A549 (cell line): ENCODE data around the gene DLGAP1. TPM values are rescaled to one million over a fixed set of nuclear protein-coding genes. Genes with fewer than 3 reads are reported as not detected.

Source experiments
- ATAC-seq, 2 experiments: fragments of 200-7000 bp in 1 of 2; fragments of >200 bp in 1 of 2; cut with Nextera tagmentation in 1 of 2; cut with Tn5 transposase in 1 of 2; 3 replicates each; pipeline versions ENCODE4 v1.8.0 to v1.9.1; 2018 to 2020; ENCODE audit warnings: mild to moderate bottlenecking in 1 of 2, moderate library complexity in 1 of 2
- CTCF ChIA-PET: fragments of 300-600 bp; sonication (Branson Sonifier 250); formaldehyde crosslinking; extraction: SDS; loops from one replicate; lab custom pipeline; 2021; ENCODE audit warnings: antibody characterized with exemption, inconsistent platforms; lab: Yijun Ruan, JAX
- POLR2A ChIA-PET: fragments of 350-600 bp; formaldehyde crosslinking; extraction: SDS; loops from one replicate; lab custom pipeline; 2021; ENCODE audit warnings: antibody characterized with exemption, inconsistent platforms; lab: Yijun Ruan, JAX
- DNase-seq, 2 experiments: peaks; one replicate each; pipeline versions ENCODE4 v3.0.0 to v3.0.0-alpha.2; 2011 to 2016; ENCODE audit warnings: low read depth in 1 of 2, low spot score in 1 of 2
- FAIRE-seq: peaks from 2 replicates; lab custom pipeline; 2011; peaks lifted over from hg19 to GRCh38; lab: Jason Lieb, UNC
- H3K27ac ChIP-seq, 2 experiments: fragments of >200 bp; sonication (Bioruptor Twin); formaldehyde crosslinking; 3 replicates each; pipeline ENCODE4 v1.5.1; 2016 to 2017
- H3K4me1 ChIP-seq: fragments of >200 bp; sonication (Bioruptor Twin); formaldehyde crosslinking; 3 replicates; pipeline ENCODE4 v1.6.1; 2016
- H3K4me2 ChIP-seq: fragments of >200 bp; sonication (Bioruptor Twin); formaldehyde crosslinking; 3 replicates; pipeline ENCODE4 v1.6.1; 2016
- H3K4me3 ChIP-seq: fragments of >200 bp; sonication (Bioruptor Twin); formaldehyde crosslinking; 3 replicates; pipeline ENCODE4 v1.5.1; 2016
- H3K9me3 ChIP-seq: fragments of >200 bp; sonication (Bioruptor Twin); formaldehyde crosslinking; 3 replicates; pipeline ENCODE4 v1.6.1; 2016
- CBX8 ChIP-seq: fragments of 200-600 bp; sonication (generic); IDR thresholded peaks from 2 replicates; pipeline ENCODE4 v1.6.1; 2016
- CEBPB ChIP-seq, 2 experiments: fragments of >200 bp in 1 of 2; sonication (Bioruptor Twin) in 1 of 2; formaldehyde crosslinking in 1 of 2; IDR thresholded peaks; 2 replicates each; pipeline ENCODE4 v1.6.1; 2012 to 2016
- CHD2 ChIP-seq: fragments of 150-350 bp; IDR thresholded peaks from 2 replicates; pipeline ENCODE4 v1.6.1; 2014; ENCODE audit warnings: low read length; ENCODE audit not compliant: partially characterized antibody
- CHD4 ChIP-seq: fragments of 200-600 bp; sonication (generic); IDR thresholded peaks from 2 replicates; pipeline ENCODE4 v1.6.1; 2016; ENCODE audit warnings: antibody characterized with exemption, mild to moderate bottlenecking, borderline replicate concordance
- CTCF ChIP-seq: fragments of >200 bp; sonication (Bioruptor Twin); formaldehyde crosslinking; IDR thresholded peaks from 3 replicates; pipeline ENCODE4 v1.5.1; 2016
- EHMT2 ChIP-seq: fragments of 200-600 bp; sonication (generic); IDR thresholded peaks from 2 replicates; pipeline ENCODE4 v1.6.1; 2016; ENCODE audit warnings: antibody characterized with exemption, low read depth, mild to moderate bottlenecking, moderate library complexity
- EP300 ChIP-seq, 2 experiments: fragments of >200 bp; sonication (Bioruptor Twin); formaldehyde crosslinking; IDR thresholded peaks; 2 replicates in 1 of 2; 3 replicates in 1 of 2; pipeline ENCODE4 v1.6.1; 2016 to 2017
- FOSB ChIP-seq: fragments of 250-450 bp; sonication (Bioruptor Pico); IDR thresholded peaks from 2 replicates; pipeline ENCODE4 v1.5.0; 2020; ENCODE audit warnings: mild to moderate bottlenecking, moderate library complexity
- FOSL2 ChIP-seq, 2 experiments: fragments of 450-650 bp in 1 of 2; fragments of >200 bp in 1 of 2; sonication (Bioruptor Twin) in 1 of 2; formaldehyde crosslinking; IDR thresholded peaks; 2 replicates each; pipeline versions ENCODE4 v1.5.0 to v1.6.1; 2016 to 2020; ENCODE audit warnings: mild to moderate bottlenecking in 1 of 2, moderate library complexity in 1 of 2
- HOXA7 ChIP-seq: fragments of 250-450 bp; sonication (Bioruptor Pico); IDR thresholded peaks from 2 replicates; pipeline ENCODE4 v1.5.0; 2020; ENCODE audit warnings: mild to moderate bottlenecking, moderate library complexity
- HOXB13 ChIP-seq: fragments of 250-450 bp; sonication (Bioruptor Pico); IDR thresholded peaks from 2 replicates; pipeline ENCODE4 v1.5.0; 2020; ENCODE audit warnings: low read depth, mild to moderate bottlenecking, moderate library complexity
- HOXB5 ChIP-seq: fragments of 250-450 bp; sonication (Bioruptor Pico); IDR thresholded peaks from 2 replicates; pipeline ENCODE4 v1.5.0; 2020; ENCODE audit warnings: mild to moderate bottlenecking, moderate library complexity
- JUN ChIP-seq, 2 experiments: fragments of >200 bp; sonication (Bioruptor Twin); formaldehyde crosslinking; IDR thresholded peaks; 2 replicates in 1 of 2; 3 replicates in 1 of 2; pipeline ENCODE4 v1.6.1; 2016 to 2017
- JUNB ChIP-seq: fragments of >200 bp; sonication (Bioruptor Twin); formaldehyde crosslinking; IDR thresholded peaks from 2 replicates; pipeline ENCODE4 v1.6.1; 2016
- KDM1A ChIP-seq: fragments of 200-600 bp; sonication (generic); IDR thresholded peaks from 2 replicates; pipeline ENCODE4 v1.6.1; 2016; ENCODE audit warnings: low read depth, mild to moderate bottlenecking
- KDM5A ChIP-seq: fragments of 200-600 bp; sonication (generic); IDR thresholded peaks from 2 replicates; pipeline ENCODE4 v1.6.1; 2016; ENCODE audit warnings: antibody characterized with exemption, mild to moderate bottlenecking
- MAFK ChIP-seq: fragments of 450-650 bp; IDR thresholded peaks from 2 replicates; pipeline ENCODE4 v1.6.1; 2014; ENCODE audit not compliant: partially characterized antibody
- MAX ChIP-seq: IDR thresholded peaks from 2 replicates; pipeline ENCODE4 v1.6.1; 2012
- MYC ChIP-seq: IDR thresholded peaks from 2 replicates; pipeline ENCODE4 v1.6.1; 2012; ENCODE audit warnings: mild to moderate bottlenecking, inconsistent platforms, low read length, improper control_type of control experiment, borderline replicate concordance
- NPAS2 ChIP-seq: fragments of 250-450 bp; sonication (Bioruptor Pico); IDR thresholded peaks from 2 replicates; pipeline ENCODE4 v1.8.0; 2022; ENCODE audit warnings: mild to moderate bottlenecking, moderate library complexity, borderline replicate concordance
- PHF8 ChIP-seq: fragments of 200-600 bp; sonication (generic); IDR thresholded peaks from 2 replicates; pipeline ENCODE4 v1.6.1; 2016; ENCODE audit warnings: low read depth, mild to moderate bottlenecking, antibody characterized with exemption, moderate library complexity, borderline replicate concordance
- RARB ChIP-seq: fragments of 250-450 bp; sonication (Bioruptor Pico); IDR thresholded peaks from 2 replicates; pipeline ENCODE4 v1.8.0; 2021; ENCODE audit warnings: mild to moderate bottlenecking, moderate library complexity
- RFX5 ChIP-seq: fragments of 450-650 bp; IDR thresholded peaks from 2 replicates; pipeline ENCODE4 v1.7.1; 2014; ENCODE audit warnings: antibody characterized with exemption, mild to moderate bottlenecking, moderate library complexity
- SREBF2 ChIP-seq: fragments of 450-650 bp; IDR thresholded peaks from 2 replicates; pipeline ENCODE4 v1.6.1; 2014; ENCODE audit warnings: mild to moderate bottlenecking, moderate library complexity
- TFCP2L1 ChIP-seq: fragments of 250-450 bp; sonication (Bioruptor Pico); IDR thresholded peaks from 2 replicates; pipeline ENCODE4 v1.5.0; 2021; ENCODE audit warnings: mild to moderate bottlenecking
- ZNF302 ChIP-seq: fragments of 250-450 bp; sonication (Bioruptor Pico); IDR thresholded peaks from 2 replicates; pipeline ENCODE4 v1.9.0; 2021; ENCODE audit warnings: inconsistent platforms, mild to moderate bottlenecking, moderate library complexity
- WGBS: methylation state at CpG from one replicate; pipeline ENCODE4 v1.1.6; 2017; ENCODE audit errors: missing lambda C conversion rate; 5-methylcytosine and 5-hydroxymethylcytosine counted together
- polyA plus RNA-seq, 4 experiments: library from polyadenylated mRNA; depleted of rRNA in 3 of 4; stranded (reverse); fragments of >200 nt; fragmentation: RNase III in 1 of 4; extraction: RNeasy Plus Mini Kit Qiagen cat#74134 plus additional on column Dnase treatment in 1 of 4; gene quantifications; 2 replicates in 3 of 4; 3 replicates in 1 of 4; pipeline ENCODE4 v1.2.3, GENCODE V29; 2011 to 2017
- TF ChIP-seq, protein P1 (sequence below): fragments of 250-450 bp; sonication (Bioruptor Pico); IDR thresholded peaks from 2 replicates; pipeline ENCODE4 v1.5.0; 2021; ENCODE audit warnings: mild to moderate bottlenecking, moderate library complexity, borderline replicate concordance
- TF ChIP-seq, protein P2 (sequence below): IDR thresholded peaks from 2 replicates; pipeline ENCODE4 v1.6.1; 2012; ENCODE audit warnings: low read depth, borderline replicate concordance
- TF ChIP-seq, protein P3 (sequence below): fragments of >200 bp; sonication (Bioruptor Twin); formaldehyde crosslinking; IDR thresholded peaks from 3 replicates; pipeline ENCODE4 v1.6.1; 2016
- TF ChIP-seq, protein P4 (sequence below): fragments of 450-650 bp; IDR thresholded peaks from 2 replicates; pipeline ENCODE4 v1.6.1; 2014; ENCODE audit warnings: antibody characterized with exemption
- TF ChIP-seq, protein P5 (sequence below): IDR thresholded peaks from 2 replicates; pipeline ENCODE4 v1.6.1; 2012

Gene DLGAP1
- polyA plus RNA-seq, 2 of the 4 experiments (the other 2 are of a cell fraction): 0.04 to 0.12 TPM

GRCh38 chr18:3595369-3596273, 859.5 kb downstream of the DLGAP1 start:
- peak; percentile 25 to 34; a peak in 4 of 6 replicates for ATAC-seq
- CTCF ChIA-PET: interaction anchor here (0.6 to 13.2 kb wide), 23 partner anchors 8 to 404 kb away, joined by 3 to 136 read pairs (median 4); partner anchors contain the start of gene MYL12A
- peak in 1 of 2 experiments; percentile 83 for DNase-seq
- 1% methylated on average over 7 of the region's 7 CpGs for WGBS
- POLR2A ChIA-PET: interaction anchor here (0.6 to 5.8 kb wide), 11 partner anchors 7 to 227 kb away, joined by 3 to 146 read pairs (median 41); partner anchors contain the start of gene TGIF1
- Histone ChIP-seq H3K4me1 (peaks cover 72% of the 10 kb centered on the region), H3K27ac (peak overlapping the region; percentile 98 to 100), H3K4me2 (peak overlapping the region; percentile 95), H3K4me3 (peak overlapping the region; percentile 48), H3K9me3 (no peaks in the 10 kb centered on the region)
- no peak for FAIRE-seq
- peak; percentile 55; the same call in 1 of the 2 replicates for TF ChIP-seq JUNB
- 0 out of 2 replicates have a peak, but pooled peaks have one; percentile 31 for TF ChIP-seq HOXA7 (CRISPR knock-in tag)
- no peak for TF ChIP-seq SREBF2
- TF ChIP-seq CEBPB (IDR thresholded peaks at IDR 0.05): 0 out of 4 replicates have a peak, but pooled peaks of 1 of the 2 experiments have one; percentile 6
- no peak for TF ChIP-seq CHD2
- no peak for TF ChIP-seq RFX5
- TF ChIP-seq TFCP2L1 (CRISPR knock-in tag): peak; percentile 81; the same call in 1 of the 2 replicates
- TF ChIP-seq FOSL2 (IDR thresholded peaks at IDR 0.05): no peak
- peak; percentile 85 for TF ChIP-seq FOSL2 (CRISPR knock-in tag; IDR thresholded peaks at IDR 0.05)
- no peak for TF ChIP-seq HOXB5 (CRISPR knock-in tag)
- TF ChIP-seq MAFK: peak; percentile 64
- TF ChIP-seq CTCF: no peak
- no peak for TF ChIP-seq MYC
- no peak for TF ChIP-seq KDM1A
- TF ChIP-seq, protein P1, sequence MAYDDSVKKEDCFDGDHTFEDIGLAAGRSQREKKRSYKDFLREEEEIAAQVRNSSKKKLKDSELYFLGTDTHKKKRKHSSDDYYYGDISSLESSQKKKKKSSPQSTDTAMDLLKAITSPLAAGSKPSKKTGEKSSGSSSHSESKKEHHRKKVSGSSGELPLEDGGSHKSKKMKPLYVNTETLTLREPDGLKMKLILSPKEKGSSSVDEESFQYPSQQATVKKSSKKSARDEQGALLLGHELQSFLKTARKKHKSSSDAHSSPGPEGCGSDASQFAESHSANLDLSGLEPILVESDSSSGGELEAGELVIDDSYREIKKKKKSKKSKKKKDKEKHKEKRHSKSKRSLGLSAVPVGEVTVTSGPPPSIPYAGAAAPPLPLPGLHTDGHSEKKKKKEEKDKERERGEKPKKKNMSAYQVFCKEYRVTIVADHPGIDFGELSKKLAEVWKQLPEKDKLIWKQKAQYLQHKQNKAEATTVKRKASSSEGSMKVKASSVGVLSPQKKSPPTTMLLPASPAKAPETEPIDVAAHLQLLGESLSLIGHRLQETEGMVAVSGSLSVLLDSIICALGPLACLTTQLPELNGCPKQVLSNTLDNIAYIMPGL (CRISPR knock-in tag): 0 out of 2 replicates have a peak, but pooled peaks have one; percentile 42
- TF ChIP-seq JUN (IDR thresholded peaks at IDR 0.05): peak in 1 of 2 experiments; percentile 60; a peak in 2 of 5 replicates
- TF ChIP-seq, protein P2, sequence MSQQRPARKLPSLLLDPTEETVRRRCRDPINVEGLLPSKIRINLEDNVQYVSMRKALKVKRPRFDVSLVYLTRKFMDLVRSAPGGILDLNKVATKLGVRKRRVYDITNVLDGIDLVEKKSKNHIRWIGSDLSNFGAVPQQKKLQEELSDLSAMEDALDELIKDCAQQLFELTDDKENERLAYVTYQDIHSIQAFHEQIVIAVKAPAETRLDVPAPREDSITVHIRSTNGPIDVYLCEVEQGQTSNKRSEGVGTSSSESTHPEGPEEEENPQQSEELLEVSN: no peak
- peak; percentile 79; the same call in 1 of the 2 replicates for TF ChIP-seq HOXB13 (CRISPR knock-in tag)
- no peak for TF ChIP-seq CHD4
- no peak for TF ChIP-seq KDM5A
- no peak for TF ChIP-seq PHF8
- peak; percentile 42; the same call in 1 of the 2 replicates for TF ChIP-seq MAX
- TF ChIP-seq, protein P3, sequence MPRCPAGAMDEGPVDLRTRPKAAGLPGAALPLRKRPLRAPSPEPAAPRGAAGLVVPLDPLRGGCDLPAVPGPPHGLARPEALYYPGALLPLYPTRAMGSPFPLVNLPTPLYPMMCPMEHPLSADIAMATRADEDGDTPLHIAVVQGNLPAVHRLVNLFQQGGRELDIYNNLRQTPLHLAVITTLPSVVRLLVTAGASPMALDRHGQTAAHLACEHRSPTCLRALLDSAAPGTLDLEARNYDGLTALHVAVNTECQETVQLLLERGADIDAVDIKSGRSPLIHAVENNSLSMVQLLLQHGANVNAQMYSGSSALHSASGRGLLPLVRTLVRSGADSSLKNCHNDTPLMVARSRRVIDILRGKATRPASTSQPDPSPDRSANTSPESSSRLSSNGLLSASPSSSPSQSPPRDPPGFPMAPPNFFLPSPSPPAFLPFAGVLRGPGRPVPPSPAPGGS: no peak
- TF ChIP-seq, protein P4, sequence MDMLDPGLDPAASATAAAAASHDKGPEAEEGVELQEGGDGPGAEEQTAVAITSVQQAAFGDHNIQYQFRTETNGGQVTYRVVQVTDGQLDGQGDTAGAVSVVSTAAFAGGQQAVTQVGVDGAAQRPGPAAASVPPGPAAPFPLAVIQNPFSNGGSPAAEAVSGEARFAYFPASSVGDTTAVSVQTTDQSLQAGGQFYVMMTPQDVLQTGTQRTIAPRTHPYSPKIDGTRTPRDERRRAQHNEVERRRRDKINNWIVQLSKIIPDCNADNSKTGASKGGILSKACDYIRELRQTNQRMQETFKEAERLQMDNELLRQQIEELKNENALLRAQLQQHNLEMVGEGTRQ: no peak
- TF ChIP-seq, protein P5, sequence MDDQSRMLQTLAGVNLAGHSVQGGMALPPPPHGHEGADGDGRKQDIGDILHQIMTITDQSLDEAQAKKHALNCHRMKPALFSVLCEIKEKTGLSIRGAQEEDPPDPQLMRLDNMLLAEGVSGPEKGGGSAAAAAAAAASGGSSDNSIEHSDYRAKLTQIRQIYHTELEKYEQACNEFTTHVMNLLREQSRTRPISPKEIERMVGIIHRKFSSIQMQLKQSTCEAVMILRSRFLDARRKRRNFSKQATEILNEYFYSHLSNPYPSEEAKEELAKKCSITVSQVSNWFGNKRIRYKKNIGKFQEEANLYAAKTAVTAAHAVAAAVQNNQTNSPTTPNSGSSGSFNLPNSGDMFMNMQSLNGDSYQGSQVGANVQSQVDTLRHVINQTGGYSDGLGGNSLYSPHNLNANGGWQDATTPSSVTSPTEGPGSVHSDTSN: no peak
- peak; percentile 79 for TF ChIP-seq FOSB
- no peak for TF ChIP-seq EHMT2
- TF ChIP-seq CBX8: no peak
- TF ChIP-seq ZNF302 (CRISPR knock-in tag): no peak
- TF ChIP-seq RARB (CRISPR knock-in tag): peak; percentile 27; the same call in 1 of the 2 replicates
- peak; percentile 50 to 57; a peak in 2 of 5 replicates for TF ChIP-seq EP300 (IDR thresholded peaks at IDR 0.05)
- TF ChIP-seq NPAS2 (CRISPR knock-in tag): no peak
